HG03175 (cell line): ENCODE measurements around the gene IL31RA.
A peak's percentile ranks its signal among the peaks of the same experiment; 100 is the strongest.

ENCODE experiments used
- ATAC-seq: cut with Tn5 transposase; IDR thresholded peaks from one replicate; pipeline ENCODE4 v1.9.1; 2021; ENCODE audit warnings: mild to moderate bottlenecking, moderate library complexity; ENCODE audit not compliant: unreplicated experiment

IL31RA gene

DNA sequence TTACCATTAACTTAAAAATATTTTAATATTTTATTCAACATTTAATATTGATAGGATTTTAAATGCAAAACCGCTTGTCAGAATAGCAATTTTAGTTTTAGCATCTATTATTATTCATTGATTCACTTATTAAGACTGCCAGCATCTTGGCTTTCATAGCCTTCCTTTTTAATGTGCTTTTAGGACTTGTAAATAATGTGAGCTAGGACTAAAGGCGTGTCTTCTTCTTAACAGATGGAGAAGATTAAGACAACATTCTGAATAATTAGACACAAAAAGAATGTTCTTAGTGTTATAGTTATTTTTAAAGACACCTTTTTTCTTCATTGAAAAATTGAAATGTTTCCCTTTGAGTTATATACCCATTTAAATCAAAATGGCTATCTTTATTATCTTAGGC lies 6.9 kb downstream of the IL31RA start:
- no peak for ATAC-seq

GRCh38 chr5:55860288-55860687 lies 9.1 kb downstream of the IL31RA start:
- ATAC-seq = no peak

DNA sequence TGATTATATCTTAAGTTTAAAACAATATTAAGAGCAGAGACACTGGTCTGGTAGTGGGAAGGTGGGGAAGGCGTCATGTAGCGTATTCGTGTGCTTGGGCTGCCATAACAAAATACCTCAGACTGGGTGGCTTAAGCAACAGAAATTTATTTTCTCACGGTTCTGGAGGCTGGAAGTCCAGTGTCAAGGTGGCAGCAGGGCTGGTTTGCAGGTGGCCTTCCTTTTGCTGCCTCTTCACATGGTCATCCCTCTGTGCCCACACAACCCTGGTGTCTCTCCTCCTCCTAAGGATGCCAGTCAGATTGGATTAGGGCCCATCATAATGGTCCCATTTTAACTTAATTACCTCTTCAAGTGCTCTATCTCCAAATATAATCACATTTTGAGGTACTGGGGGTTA lies 9.6 kb downstream of the IL31RA start:
- no peak for ATAC-seq

DNA sequence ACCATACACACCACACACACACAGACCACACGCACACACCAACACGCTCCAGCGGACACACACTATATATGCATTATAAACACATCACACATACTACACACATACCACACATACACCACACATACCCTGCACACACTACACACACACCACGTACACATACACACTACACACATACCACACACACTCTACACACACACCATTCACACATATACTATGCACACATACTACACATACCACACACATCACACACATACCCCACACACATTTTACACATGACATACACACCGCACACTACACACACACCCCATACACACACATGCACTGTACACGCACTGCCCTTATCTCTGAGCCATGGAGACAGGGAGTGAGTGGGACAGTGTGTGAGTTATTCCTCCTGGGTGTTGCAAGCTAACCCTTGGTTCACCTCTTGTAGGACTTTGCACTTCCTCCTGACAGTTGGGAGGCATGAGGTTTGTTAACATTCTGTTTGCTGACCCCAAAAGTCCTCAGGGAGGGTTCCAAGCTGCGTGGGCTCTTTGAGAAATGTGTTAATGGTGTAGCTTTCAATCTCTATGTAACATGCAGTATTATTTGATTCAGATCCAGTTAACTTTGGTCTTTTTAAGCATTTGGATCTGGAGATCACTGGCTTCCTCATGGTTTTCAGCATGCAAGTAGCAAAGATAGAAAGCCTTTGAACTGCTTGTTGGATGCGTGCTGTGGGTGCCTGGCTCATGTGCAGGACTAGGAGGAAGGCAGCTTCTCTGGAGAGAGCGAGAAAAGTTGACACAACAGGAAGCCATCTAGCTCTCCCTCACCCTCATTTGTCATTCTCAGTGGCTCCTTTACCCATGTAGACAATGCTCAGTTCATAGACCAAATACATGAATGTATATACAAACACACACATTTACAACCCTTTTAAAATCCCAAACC lies 13.7 kb downstream of the IL31RA start:
- no peak for ATAC-seq

- ATAC-seq = no peak
Observed at GRCh38 chr5:55865831-55866230, 14.7 kb downstream of the IL31RA start.

GRCh38 chr5:55866485-55866884 lies 15.3 kb downstream of the IL31RA start:
- no peak for ATAC-seq

GRCh38 chr5:55866934-55867333 lies 15.8 kb downstream of the IL31RA start:
- ATAC-seq = no peak

DNA sequence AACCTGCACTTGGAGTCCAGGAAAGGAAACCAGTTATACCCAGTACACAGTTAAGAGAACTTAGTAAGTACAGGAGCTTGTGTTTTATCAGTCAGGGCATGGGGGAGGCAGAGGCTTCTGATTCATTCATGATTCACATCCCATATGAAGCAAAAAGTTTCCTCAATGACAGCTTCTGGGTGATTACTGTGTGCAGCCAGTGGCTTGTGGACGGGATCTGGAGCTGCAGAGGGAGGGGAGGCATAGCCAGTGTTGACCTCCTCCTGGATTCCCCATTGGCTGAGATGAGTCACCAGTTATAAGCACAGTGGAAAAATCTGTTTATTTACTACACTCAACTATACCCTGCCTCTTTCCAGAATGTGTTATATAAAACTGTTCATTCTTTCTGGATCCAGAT lies 17.7 kb downstream of the IL31RA start:
- ATAC-seq = no peak

DNA sequence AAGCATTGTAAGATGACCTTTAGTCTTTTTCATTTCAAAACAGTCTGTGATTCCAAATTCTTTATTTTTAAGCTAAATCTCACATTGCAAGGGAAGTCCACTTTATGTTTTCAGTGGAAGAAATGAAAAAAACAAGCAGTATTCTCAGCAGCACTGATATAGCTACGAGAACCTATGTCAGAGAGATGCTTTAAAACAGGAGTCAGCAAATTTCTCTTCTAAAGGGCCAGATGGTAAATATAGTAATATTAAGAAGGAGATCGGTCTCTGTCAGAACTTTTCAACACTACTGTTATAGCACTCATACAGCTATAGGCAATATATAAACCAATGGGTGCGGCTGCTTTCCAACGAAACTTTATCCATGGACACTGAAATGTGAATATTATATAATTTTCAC lies 18.7 kb downstream of the IL31RA start:
- no peak for ATAC-seq

- ATAC-seq = no peak
Observed at GRCh38 chr5:55873234-55873633, 22.1 kb downstream of the IL31RA start.

- no peak for ATAC-seq
Observed at GRCh38 chr5:55877655-55878054, 26.5 kb downstream of the IL31RA start.

DNA sequence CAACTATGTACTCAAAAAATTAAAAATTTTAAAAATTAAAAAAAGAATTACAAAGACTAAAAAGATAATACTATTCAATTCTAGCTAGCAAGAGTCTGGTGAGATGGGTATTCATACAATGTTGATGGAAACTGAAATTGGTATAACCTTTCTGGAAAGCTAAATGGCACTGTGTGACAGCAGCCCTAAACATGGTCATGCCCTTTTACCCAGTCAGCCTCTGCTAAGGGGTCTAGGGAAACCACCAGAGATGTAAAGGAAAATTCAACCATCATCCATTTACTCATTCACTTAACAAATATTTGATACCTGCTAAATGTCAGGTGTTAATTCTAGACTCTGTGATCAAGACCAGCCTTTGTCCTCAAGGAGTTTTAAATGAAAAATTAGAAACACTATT lies 29.3 kb downstream of the IL31RA start:
- ATAC-seq = no peak

GRCh38 chr5:55885359-55885758 lies 34.2 kb downstream of the IL31RA start:
- no peak for ATAC-seq

- ATAC-seq = no peak
Observed at GRCh38 chr5:55888205-55888604, 37.0 kb downstream of the IL31RA start.

GRCh38 chr5:55892479-55892878 lies 41.3 kb downstream of the IL31RA start:
- no peak for ATAC-seq

DNA sequence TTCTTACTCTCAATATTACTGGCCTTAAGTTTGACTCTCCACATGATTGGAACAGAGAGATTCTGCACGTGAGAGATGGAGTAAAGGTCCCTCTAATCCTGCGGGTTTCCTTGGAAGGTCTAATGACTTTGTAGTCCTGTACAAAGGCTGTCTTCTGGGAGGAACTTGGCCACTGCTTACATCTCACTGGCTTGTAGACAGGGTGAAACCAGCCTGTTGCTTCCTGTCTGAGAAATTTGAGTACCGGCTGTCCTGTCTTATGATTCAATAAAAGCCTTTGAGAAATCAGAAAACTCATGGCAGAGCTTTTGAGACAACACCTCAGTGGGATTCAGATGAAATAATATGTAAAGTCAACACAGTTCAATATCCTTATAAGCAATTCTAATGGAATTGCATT lies 43.0 kb downstream of the IL31RA start:
- peak; percentile 42 for ATAC-seq

- no peak for ATAC-seq
Observed at GRCh38 chr5:55895346-55895745, 44.2 kb downstream of the IL31RA start.

- ATAC-seq = no peak
Observed at GRCh38 chr5:55896238-55896637, 45.1 kb downstream of the IL31RA start.

- ATAC-seq = no peak
Observed at GRCh38 chr5:55896663-55897062, 45.5 kb downstream of the IL31RA start.

GRCh38 chr5:55897206-55897894 lies 46.2 kb downstream of the IL31RA start:
- no peak for ATAC-seq

DNA sequence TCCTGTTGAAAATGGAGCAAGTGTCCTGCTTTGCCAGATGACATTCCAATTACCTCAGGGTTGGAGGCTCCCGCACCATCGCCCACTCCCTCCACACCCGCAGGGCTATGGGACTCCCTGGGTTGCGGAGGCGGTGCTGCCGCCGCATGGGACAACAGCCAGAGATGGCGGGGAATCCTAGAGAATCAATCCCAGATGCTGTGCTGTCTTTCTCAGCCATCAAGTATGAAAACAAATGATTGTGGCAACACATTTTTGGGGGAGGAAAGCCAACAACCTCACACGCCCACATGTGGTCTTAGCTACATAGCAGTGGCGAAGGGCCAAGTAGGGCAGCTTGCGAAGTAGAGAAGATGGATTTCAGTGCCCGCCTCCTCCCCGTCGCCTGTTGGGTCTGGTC lies 46.7 kb downstream of the IL31RA start:
- ATAC-seq = no peak

- no peak for ATAC-seq
Observed at GRCh38 chr5:55899344-55899743, 48.2 kb downstream of the IL31RA start.
